ENCODE measurements around the gene PHF21A.

- TF ChIP-seq CTCF (IDR thresholded peaks at IDR 0.05; ENCODE audit: poor library complexity) (no peak), EZH2 (IDR thresholded peaks at IDR 0.05; ENCODE audit: borderline replicate concordance) (no peak)
These were observed 221.6 kb downstream of the PHF21A start for GRCh38 chr11:45899448-45900174.
